HEK293 (cell line): ENCODE measurements around the gene STAC.

Experiments used
- CTCF ChIP-seq: fragments of 450-650 bp; formaldehyde crosslinking; IDR thresholded peaks from 2 replicates; pipeline ENCODE4 v1.5.1; 2016; ENCODE audit warnings: missing biosample characterization, missing genetic modification characterization
- GLI4 ChIP-seq: fragments of 450-650 bp; formaldehyde crosslinking; IDR thresholded peaks from 2 replicates; pipeline ENCODE4 v1.5.1; 2016; ENCODE audit warnings: missing biosample characterization, missing genetic modification characterization
- ZNF10 ChIP-seq: fragments of 450-650 bp; formaldehyde crosslinking; IDR thresholded peaks from 2 replicates; pipeline ENCODE4 v1.5.1; 2017; ENCODE audit warnings: missing biosample characterization, missing genetic modification characterization
- ZNF211 ChIP-seq: fragments of 450-650 bp; formaldehyde crosslinking; IDR thresholded peaks from 2 replicates; pipeline ENCODE4 v1.5.1; 2016; ENCODE audit warnings: low read depth, missing biosample characterization, missing genetic modification characterization
- ZNF433 ChIP-seq: fragments of 450-650 bp; formaldehyde crosslinking; IDR thresholded peaks from 2 replicates; pipeline ENCODE4 v1.5.1; 2016; ENCODE audit warnings: missing biosample characterization, missing genetic modification characterization, low read depth
- ZNF596 ChIP-seq: fragments of 450-650 bp; IDR thresholded peaks from 2 replicates; pipeline ENCODE4 v1.5.0; 2018; ENCODE audit warnings: missing biosample characterization, mild to moderate bottlenecking, missing genetic modification characterization, moderate library complexity
- ZNF830 ChIP-seq: fragments of 450-650 bp; IDR thresholded peaks from 2 replicates; pipeline ENCODE4 v1.5.0; 2018; ENCODE audit warnings: missing biosample characterization, missing genetic modification characterization, low read depth, mild to moderate bottlenecking, moderate library complexity
- TF ChIP-seq, protein P1 (sequence below): fragments of 450-650 bp; IDR thresholded peaks from 2 replicates; pipeline ENCODE4 v1.5.1; 2018; ENCODE audit warnings: missing biosample characterization, missing genetic modification characterization
- TF ChIP-seq, protein P2 (sequence below): fragments of 450-650 bp; formaldehyde crosslinking; IDR thresholded peaks from 2 replicates; pipeline ENCODE4 v1.5.1; 2017; ENCODE audit warnings: missing biosample characterization, mild to moderate bottlenecking, missing genetic modification characterization, moderate library complexity
- TF ChIP-seq, protein P3 (sequence below): fragments of 450-650 bp; formaldehyde crosslinking; IDR thresholded peaks from 2 replicates; pipeline ENCODE4 v1.5.1; 2016; ENCODE audit warnings: missing biosample characterization, missing genetic modification characterization, low read depth
- TF ChIP-seq, protein P4 (sequence below): fragments of 450-650 bp; formaldehyde crosslinking; optimal IDR thresholded peaks from 2 replicates; pipeline ENCODE3; 2016; ENCODE audit warnings: missing biosample characterization, mild to moderate bottlenecking, missing genetic modification characterization

DNA sequence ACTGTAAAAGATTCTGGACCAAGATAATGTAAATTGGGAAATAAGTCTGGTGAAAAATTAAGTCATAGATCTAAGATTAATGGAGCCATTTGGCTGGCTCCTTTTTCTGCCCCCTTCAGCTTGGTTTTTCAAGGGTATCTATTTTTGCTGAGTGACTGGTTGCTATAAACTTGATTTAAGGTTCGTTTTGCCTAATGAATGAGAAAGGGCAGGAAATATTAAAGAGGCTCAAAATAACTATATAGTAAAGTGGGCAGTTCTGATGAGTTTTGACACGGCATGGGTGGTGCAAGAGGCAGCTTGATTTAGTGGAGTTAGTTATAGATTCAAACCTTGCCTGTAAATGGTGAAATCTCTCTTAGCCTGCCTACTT, 140.7 kb downstream of the STAC start:
- TF ChIP-seq ZNF10 = no peak
- TF ChIP-seq CTCF (tag by site-specific recombination) = no peak
- TF ChIP-seq GLI4 (tag by site-specific recombination) = no peak
- TF ChIP-seq, protein P1, sequence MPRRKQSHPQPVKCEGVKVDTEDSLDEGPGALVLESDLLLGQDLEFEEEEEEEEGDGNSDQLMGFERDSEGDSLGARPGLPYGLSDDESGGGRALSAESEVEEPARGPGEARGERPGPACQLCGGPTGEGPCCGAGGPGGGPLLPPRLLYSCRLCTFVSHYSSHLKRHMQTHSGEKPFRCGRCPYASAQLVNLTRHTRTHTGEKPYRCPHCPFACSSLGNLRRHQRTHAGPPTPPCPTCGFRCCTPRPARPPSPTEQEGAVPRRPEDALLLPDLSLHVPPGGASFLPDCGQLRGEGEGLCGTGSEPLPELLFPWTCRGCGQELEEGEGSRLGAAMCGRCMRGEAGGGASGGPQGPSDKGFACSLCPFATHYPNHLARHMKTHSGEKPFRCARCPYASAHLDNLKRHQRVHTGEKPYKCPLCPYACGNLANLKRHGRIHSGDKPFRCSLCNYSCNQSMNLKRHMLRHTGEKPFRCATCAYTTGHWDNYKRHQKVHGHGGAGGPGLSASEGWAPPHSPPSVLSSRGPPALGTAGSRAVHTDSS (tag by site-specific recombination) = no peak
- TF ChIP-seq, protein P2, sequence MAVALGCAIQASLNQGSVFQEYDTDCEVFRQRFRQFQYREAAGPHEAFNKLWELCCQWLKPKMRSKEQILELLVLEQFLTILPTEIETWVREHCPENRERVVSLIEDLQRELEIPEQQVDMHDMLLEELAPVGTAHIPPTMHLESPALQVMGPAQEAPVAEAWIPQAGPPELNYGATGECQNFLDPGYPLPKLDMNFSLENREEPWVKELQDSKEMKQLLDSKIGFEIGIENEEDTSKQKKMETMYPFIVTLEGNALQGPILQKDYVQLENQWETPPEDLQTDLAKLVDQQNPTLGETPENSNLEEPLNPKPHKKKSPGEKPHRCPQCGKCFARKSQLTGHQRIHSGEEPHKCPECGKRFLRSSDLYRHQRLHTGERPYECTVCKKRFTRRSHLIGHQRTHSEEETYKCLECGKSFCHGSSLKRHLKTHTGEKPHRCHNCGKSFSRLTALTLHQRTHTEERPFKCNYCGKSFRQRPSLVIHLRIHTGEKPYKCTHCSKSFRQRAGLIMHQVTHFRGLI (tag by site-specific recombination) = no peak
- TF ChIP-seq, protein P3, sequence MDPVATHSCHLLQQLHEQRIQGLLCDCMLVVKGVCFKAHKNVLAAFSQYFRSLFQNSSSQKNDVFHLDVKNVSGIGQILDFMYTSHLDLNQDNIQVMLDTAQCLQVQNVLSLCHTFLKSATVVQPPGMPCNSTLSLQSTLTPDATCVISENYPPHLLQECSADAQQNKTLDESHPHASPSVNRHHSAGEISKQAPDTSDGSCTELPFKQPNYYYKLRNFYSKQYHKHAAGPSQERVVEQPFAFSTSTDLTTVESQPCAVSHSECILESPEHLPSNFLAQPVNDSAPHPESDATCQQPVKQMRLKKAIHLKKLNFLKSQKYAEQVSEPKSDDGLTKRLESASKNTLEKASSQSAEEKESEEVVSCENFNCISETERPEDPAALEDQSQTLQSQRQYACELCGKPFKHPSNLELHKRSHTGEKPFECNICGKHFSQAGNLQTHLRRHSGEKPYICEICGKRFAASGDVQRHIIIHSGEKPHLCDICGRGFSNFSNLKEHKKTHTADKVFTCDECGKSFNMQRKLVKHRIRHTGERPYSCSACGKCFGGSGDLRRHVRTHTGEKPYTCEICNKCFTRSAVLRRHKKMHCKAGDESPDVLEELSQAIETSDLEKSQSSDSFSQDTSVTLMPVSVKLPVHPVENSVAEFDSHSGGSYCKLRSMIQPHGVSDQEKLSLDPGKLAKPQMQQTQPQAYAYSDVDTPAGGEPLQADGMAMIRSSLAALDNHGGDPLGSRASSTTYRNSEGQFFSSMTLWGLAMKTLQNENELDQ = no peak
- TF ChIP-seq ZNF433 (tag by site-specific recombination) = no peak
- no peak for TF ChIP-seq ZNF596 (tag by site-specific recombination)
- no peak for TF ChIP-seq ZNF830
- TF ChIP-seq, protein P4, sequence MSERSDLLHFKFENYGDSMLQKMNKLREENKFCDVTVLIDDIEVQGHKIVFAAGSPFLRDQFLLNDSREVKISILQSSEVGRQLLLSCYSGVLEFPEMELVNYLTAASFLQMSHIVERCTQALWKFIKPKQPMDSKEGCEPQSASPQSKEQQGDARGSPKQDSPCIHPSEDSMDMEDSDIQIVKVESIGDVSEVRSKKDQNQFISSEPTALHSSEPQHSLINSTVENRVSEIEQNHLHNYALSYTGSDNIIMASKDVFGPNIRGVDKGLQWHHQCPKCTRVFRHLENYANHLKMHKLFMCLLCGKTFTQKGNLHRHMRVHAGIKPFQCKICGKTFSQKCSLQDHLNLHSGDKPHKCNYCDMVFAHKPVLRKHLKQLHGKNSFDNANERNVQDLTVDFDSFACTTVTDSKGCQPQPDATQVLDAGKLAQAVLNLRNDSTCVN (tag by site-specific recombination) = no peak
- TF ChIP-seq ZNF211 = no peak
